Measurements from ENCODE around the gene UGT1A6. TPM values are rescaled to one million over a fixed set of nuclear protein-coding genes. Genes with fewer than 3 reads are reported as not detected.

UGT1A6 gene
- total RNA-seq, 1 experiment from 2014 or later, result not detected

DNA sequence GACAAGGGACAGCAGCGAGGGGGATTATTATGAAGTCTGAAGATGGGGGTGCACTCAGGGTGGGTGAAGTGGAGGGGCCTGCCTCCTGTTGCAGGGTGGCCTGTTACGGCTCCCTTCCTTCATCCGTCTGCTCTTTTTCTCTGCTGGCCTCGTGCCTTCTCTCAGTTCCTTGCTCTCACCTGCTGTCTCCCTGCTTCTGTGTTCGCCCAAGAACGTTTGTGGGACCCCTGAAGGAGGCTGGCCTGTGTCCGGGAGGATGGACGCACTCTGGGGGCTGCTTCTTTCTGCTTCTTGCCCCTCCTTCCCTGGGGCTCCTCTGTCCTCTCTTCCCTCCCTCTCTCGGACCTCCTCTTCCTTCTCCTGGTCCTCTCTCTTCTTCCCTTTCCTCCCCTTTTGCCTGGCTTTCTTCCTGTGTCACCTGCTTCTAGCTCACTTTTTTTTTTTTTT is 99.2 kb downstream of the UGT1A6 start:
- no TSS peak for BruUV-seq (replicated peaks)
- H3K27me3 ChIP-seq (replicated peaks; ENCODE audit: insufficient read depth, low read depth, low read length, poor library complexity), result no peaks in the 10 kb centered on the region
- intact Hi-C loops (cut with micrococcal nuclease; ENCODE audit: unreplicated experiment), result no loop called here
- TF ChIP-seq EZH2 (IDR thresholded peaks at IDR 0.05; ENCODE audit: borderline replicate concordance, low read depth, low read length, poor library complexity, severe bottlenecking), result no peak
- TF ChIP-seq, protein P1, sequence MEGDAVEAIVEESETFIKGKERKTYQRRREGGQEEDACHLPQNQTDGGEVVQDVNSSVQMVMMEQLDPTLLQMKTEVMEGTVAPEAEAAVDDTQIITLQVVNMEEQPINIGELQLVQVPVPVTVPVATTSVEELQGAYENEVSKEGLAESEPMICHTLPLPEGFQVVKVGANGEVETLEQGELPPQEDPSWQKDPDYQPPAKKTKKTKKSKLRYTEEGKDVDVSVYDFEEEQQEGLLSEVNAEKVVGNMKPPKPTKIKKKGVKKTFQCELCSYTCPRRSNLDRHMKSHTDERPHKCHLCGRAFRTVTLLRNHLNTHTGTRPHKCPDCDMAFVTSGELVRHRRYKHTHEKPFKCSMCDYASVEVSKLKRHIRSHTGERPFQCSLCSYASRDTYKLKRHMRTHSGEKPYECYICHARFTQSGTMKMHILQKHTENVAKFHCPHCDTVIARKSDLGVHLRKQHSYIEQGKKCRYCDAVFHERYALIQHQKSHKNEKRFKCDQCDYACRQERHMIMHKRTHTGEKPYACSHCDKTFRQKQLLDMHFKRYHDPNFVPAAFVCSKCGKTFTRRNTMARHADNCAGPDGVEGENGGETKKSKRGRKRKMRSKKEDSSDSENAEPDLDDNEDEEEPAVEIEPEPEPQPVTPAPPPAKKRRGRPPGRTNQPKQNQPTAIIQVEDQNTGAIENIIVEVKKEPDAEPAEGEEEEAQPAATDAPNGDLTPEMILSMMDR (conservative IDR thresholded peaks at IDR 0.05; ENCODE audit: low read depth, low read length), result no peak
- no peaks in the 10 kb centered on the region for H3K36me3 ChIP-seq (ENCODE audit: insufficient read depth, low read length, poor library complexity, severe bottlenecking)
- no peak overlapping the region for H3K27ac ChIP-seq (ENCODE audit: low read depth, low read length, poor library complexity, severe bottlenecking)
- no peaks in the 10 kb centered on the region for H3K4me1 ChIP-seq (ENCODE audit: insufficient read depth, low read length, poor library complexity, severe bottlenecking)
- H3K4me3 ChIP-seq (ENCODE audit: low read depth, low read length, poor library complexity, severe bottlenecking), result no peak overlapping the region
- ChIA-PET POLR2A (ENCODE audit: low non-redundant PET) (no interaction called here), CTCF (no interaction called here)
- no peaks in the 10 kb centered on the region for H3K9me3 ChIP-seq (ENCODE audit: low read depth, low read length, poor library complexity, severe bottlenecking)
- no peak for DNase-seq (ENCODE audit: low spot score)

DNA sequence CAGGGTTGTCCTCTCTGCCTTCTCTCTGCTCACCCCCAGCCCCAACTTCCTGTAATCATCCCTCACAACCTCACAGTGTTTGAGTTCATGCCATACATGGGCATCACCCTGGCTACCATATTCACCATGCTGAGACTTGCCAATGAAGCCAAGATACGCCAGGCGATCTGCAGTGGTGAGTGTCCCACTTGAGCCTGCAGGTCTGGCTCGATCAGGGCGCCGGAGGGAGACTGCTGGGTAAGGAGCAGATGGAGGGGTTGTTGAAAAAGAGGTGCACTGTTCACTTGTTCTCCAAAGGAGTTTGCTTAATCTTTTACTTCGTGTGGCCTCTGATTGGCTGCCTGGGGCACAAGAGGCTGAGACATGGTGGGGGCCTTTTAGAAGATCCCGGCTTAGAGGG is 100.0 kb downstream of the UGT1A6 start:
- no peak for DNase-seq (ENCODE audit: low spot score)
- H3K4me3 ChIP-seq (ENCODE audit: low read depth, low read length, poor library complexity, severe bottlenecking), result no peak overlapping the region
- no peaks in the 10 kb centered on the region for H3K27me3 ChIP-seq (replicated peaks; ENCODE audit: insufficient read depth, low read depth, low read length, poor library complexity)
- no peaks in the 10 kb centered on the region for H3K4me1 ChIP-seq (ENCODE audit: insufficient read depth, low read length, poor library complexity, severe bottlenecking)
- ChIA-PET CTCF (no interaction called here), POLR2A (ENCODE audit: low non-redundant PET) (no interaction called here)
- H3K36me3 ChIP-seq (ENCODE audit: insufficient read depth, low read length, poor library complexity, severe bottlenecking), result no peaks in the 10 kb centered on the region
- BruUV-seq (replicated peaks), result no TSS peak
- intact Hi-C loops (cut with micrococcal nuclease; ENCODE audit: unreplicated experiment), result no loop called here
- no peaks in the 10 kb centered on the region for H3K9me3 ChIP-seq (ENCODE audit: low read depth, low read length, poor library complexity, severe bottlenecking)
- TF ChIP-seq EZH2 (IDR thresholded peaks at IDR 0.05; ENCODE audit: borderline replicate concordance, low read depth, low read length, poor library complexity, severe bottlenecking), result no peak
- TF ChIP-seq, protein P1 (conservative IDR thresholded peaks at IDR 0.05; ENCODE audit: low read depth, low read length), result no peak
- no peak overlapping the region for H3K27ac ChIP-seq (ENCODE audit: low read depth, low read length, poor library complexity, severe bottlenecking)

DNA sequence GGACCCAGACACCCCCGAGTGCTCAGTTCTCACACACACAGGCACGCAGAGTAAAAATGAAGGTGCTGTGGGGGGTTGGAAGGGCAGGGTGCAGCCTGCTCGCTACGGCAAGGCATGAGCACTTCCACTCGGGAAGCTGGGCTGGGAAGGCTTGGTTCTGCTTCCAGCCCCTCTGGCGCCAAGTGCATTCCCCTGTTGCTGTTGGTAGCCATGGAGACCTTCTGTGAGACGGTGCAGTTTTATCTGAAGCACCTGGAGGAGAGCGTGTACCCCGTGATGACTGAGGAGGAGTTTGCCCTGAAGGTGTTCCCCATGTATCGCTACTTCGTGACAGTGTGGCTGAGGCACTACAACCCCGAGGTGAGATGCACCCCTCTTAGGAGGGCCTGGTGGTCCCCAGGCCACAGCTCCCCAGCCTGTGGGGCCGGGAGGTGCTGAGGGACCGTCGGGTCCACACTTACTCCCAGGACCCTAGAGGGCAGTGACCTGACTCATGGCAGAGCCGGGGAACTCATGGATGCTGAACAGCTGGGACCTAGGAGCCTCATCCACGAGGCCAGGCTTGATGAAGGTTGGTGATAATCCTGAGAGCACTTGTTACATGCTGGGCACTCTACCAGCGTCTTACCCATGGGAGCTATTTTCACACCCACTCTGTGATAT is 100.9 kb downstream of the UGT1A6 start:
- BruUV-seq (replicated peaks), result no TSS peak
- POLR2A ChIA-PET (ENCODE audit: low non-redundant PET), result no interaction called here
- no peaks in the 10 kb centered on the region for H3K9me3 ChIP-seq (ENCODE audit: low read depth, low read length, poor library complexity, severe bottlenecking)
- CTCF ChIA-PET, result no interaction called here
- H3K4me1 ChIP-seq (ENCODE audit: insufficient read depth, low read length, poor library complexity, severe bottlenecking), result no peaks in the 10 kb centered on the region
- intact Hi-C loops (cut with micrococcal nuclease; ENCODE audit: unreplicated experiment), result no loop called here
- H3K27ac ChIP-seq (ENCODE audit: low read depth, low read length, poor library complexity, severe bottlenecking), result no peak overlapping the region
- H3K36me3 ChIP-seq (ENCODE audit: insufficient read depth, low read length, poor library complexity, severe bottlenecking), result no peaks in the 10 kb centered on the region
- no peak overlapping the region for H3K4me3 ChIP-seq (ENCODE audit: low read depth, low read length, poor library complexity, severe bottlenecking)
- no peak for TF ChIP-seq EZH2 (IDR thresholded peaks at IDR 0.05; ENCODE audit: borderline replicate concordance, low read depth, low read length, poor library complexity, severe bottlenecking)
- TF ChIP-seq, protein P1 (conservative IDR thresholded peaks at IDR 0.05; ENCODE audit: low read depth, low read length), result no peak
- H3K27me3 ChIP-seq (replicated peaks; ENCODE audit: insufficient read depth, low read depth, low read length, poor library complexity), result no peaks in the 10 kb centered on the region
- DNase-seq (ENCODE audit: low spot score), result no peak

All from A673 (cell line).